MCF 10A (cell line): ENCODE results near the gene RBCK1. TPM values are rescaled to one million over a fixed set of nuclear protein-coding genes. Genes with fewer than 3 reads are reported as not detected.

Source experiments
- BruUV-seq: library from RNA; stranded (reverse); fragments of 400-500 nt; replicated peaks from 2 replicates; lab custom pipeline; 2021; lab: Mats Ljungman, UMichigan
- CTCF ChIA-PET: fragments of 300-600 bp; sonication (Branson Sonifier 250); formaldehyde crosslinking; extraction: SDS; loops from one replicate; lab custom pipeline; 2021; ENCODE audit warnings: antibody characterized with exemption, inconsistent platforms; lab: Yijun Ruan, JAX
- POLR2A ChIA-PET: fragments of 300-600, 350-650 bp; sonication (Branson Sonifier 250); formaldehyde crosslinking; extraction: SDS; loops from one replicate; lab custom pipeline; 2020; ENCODE audit warnings: antibody characterized with exemption, inconsistent platforms; lab: Yijun Ruan, JAX
- DNase-seq: peaks from one replicate; pipeline ENCODE4 v3.0.0-alpha.2; 2018; ENCODE audit not compliant: unreplicated experiment
- H3K27ac Mint-ChIP-seq: one replicate; pipeline ENCODE4 v1.8.0; 2022; ENCODE audit warnings: mild to moderate bottlenecking, low read depth, mixed read lengths; ENCODE audit not compliant: unreplicated experiment
- H3K27me3 Mint-ChIP-seq: one replicate; pipeline ENCODE4 v1.8.0; 2022; ENCODE audit warnings: mixed read lengths; ENCODE audit not compliant: insufficient read depth, unreplicated experiment
- H3K36me3 Mint-ChIP-seq: one replicate; pipeline ENCODE4 v1.8.0; 2022; ENCODE audit warnings: mild to moderate bottlenecking, moderate library complexity, mixed read lengths; ENCODE audit not compliant: insufficient read depth, unreplicated experiment
- H3K4me1 Mint-ChIP-seq: one replicate; pipeline ENCODE4 v1.8.0; 2022; ENCODE audit warnings: mixed read lengths; ENCODE audit not compliant: insufficient read depth, unreplicated experiment
- H3K4me3 Mint-ChIP-seq: one replicate; pipeline ENCODE4 v1.8.0; 2022; ENCODE audit warnings: mild to moderate bottlenecking, moderate library complexity, mixed read lengths; ENCODE audit not compliant: unreplicated experiment
- H3K9me3 Mint-ChIP-seq: one replicate; pipeline ENCODE4 v1.8.0; 2022; ENCODE audit warnings: mixed read lengths; ENCODE audit not compliant: unreplicated experiment
- intact Hi-C: fragments of 100-400 bp; cut with micrococcal nuclease; formaldehyde crosslinking; loops from 2 replicates; pipeline ENCODE4 v1.14.1; 2022
- total RNA-seq: library from RNA; stranded (reverse); gene quantifications from 2 replicates; pipeline ENCODE4 v1.2.3, GENCODE V29; 2022
- TF ChIP-seq, protein P1 (sequence below): fragments of 200-600 bp; IDR thresholded peaks from one replicate; pipeline ENCODE4 v1.8.0; 2022; ENCODE audit warnings: antibody characterized with exemption, mild to moderate bottlenecking; ENCODE audit not compliant: unreplicated experiment

The RBCK1 gene
- total RNA-seq, 1 experiment from 2014 or later, result 353 TPM

- Mint-ChIP-seq H3K4me3 (no peak overlapping the region), H3K4me1 (peaks cover 80% of the 10 kb centered on the region)
- POLR2A ChIA-PET, result interaction anchor here (0.6 to 17.3 kb wide), 2 partner anchors 14 to 345 kb away, joined by 3 to 671 read pairs; partner anchors contain the start of gene TRIB3
Observed at GRCh38 chr20:368915-369314, 39.2 kb upstream of the RBCK1 start.

DNA sequence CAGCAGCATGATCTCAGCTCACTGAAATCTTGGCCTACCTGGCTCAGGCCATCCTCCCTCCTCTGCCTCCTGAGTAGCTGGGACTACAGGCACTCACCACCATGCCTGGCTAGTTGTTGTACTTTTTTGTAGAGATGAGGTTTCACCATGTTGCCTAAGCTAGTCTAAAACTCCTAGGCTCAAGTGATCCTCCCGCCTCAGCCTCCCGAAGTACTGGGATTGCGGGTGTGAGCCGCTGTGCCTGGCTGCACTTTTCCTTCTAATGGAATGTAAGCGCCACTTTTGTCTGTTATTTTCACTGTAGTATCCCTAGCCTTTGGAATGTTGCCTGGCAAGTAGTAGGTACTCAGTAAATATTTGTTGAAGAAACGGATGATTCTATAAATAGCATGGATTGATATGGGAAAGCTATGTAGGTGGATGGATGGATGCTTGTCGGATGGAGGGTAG is 37.9 kb upstream of the RBCK1 start:
- no peak overlapping the region for H3K4me3 Mint-ChIP-seq
- no peaks in the 10 kb centered on the region for H3K27me3 Mint-ChIP-seq
- TF ChIP-seq, protein P1, sequence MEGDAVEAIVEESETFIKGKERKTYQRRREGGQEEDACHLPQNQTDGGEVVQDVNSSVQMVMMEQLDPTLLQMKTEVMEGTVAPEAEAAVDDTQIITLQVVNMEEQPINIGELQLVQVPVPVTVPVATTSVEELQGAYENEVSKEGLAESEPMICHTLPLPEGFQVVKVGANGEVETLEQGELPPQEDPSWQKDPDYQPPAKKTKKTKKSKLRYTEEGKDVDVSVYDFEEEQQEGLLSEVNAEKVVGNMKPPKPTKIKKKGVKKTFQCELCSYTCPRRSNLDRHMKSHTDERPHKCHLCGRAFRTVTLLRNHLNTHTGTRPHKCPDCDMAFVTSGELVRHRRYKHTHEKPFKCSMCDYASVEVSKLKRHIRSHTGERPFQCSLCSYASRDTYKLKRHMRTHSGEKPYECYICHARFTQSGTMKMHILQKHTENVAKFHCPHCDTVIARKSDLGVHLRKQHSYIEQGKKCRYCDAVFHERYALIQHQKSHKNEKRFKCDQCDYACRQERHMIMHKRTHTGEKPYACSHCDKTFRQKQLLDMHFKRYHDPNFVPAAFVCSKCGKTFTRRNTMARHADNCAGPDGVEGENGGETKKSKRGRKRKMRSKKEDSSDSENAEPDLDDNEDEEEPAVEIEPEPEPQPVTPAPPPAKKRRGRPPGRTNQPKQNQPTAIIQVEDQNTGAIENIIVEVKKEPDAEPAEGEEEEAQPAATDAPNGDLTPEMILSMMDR, result no peak
- peaks cover 69% of the 10 kb centered on the region for H3K4me1 Mint-ChIP-seq
- no peaks in the 10 kb centered on the region for H3K9me3 Mint-ChIP-seq
- peak overlapping the region; percentile 52 for H3K27ac Mint-ChIP-seq
- POLR2A ChIA-PET, result interaction anchor here (1.0 to 17.3 kb wide), 3 partner anchors 13 to 90 kb away, joined by 3 to 671 read pairs (median 9); partner anchors contain the start of gene TRIB3
- intact Hi-C loops, result no loop called here
- CTCF ChIA-PET, result interaction anchor here (0.6 to 5.0 kb wide), 6 partner anchors 8 to 278 kb away, joined by 3 to 37 read pairs (median 4); partner anchors contain the start of gene TRIB3
- H3K36me3 Mint-ChIP-seq, result no peaks in the 10 kb centered on the region
- DNase-seq, result no peak
- no TSS peak for BruUV-seq

More at GRCh38 chr20:368915-369314, 39.2 kb upstream of the RBCK1 start:
- CTCF ChIA-PET, result interaction anchor here (0.7 to 4.7 kb wide), 2 partner anchors 16 to 69 kb away, joined by 3 to 38 read pairs; no protein-coding TSS in a partner anchor
- TF ChIP-seq, protein P1, result no peak
- Mint-ChIP-seq H3K36me3 (no peaks in the 10 kb centered on the region), H3K27ac (no peak overlapping the region), H3K27me3 (no peaks in the 10 kb centered on the region), H3K9me3 (no peaks in the 10 kb centered on the region)
- intact Hi-C loops, result no loop called here
- no peak for DNase-seq
- no TSS peak for BruUV-seq

GRCh38 chr20:370977-371754 is 36.9 kb upstream of the RBCK1 start:
- peaks cover 61% of the 10 kb centered on the region for H3K4me1 Mint-ChIP-seq
- peak overlapping the region; percentile 95 for H3K27ac Mint-ChIP-seq
- TF ChIP-seq, protein P1, result no peak
- H3K4me3 Mint-ChIP-seq, result no peak overlapping the region
- BruUV-seq, result TSS peak; percentile 78
- POLR2A ChIA-PET, result interaction anchor here (0.6 to 24.6 kb wide), 11 partner anchors 5 to 89 kb away, joined by 3 to 671 read pairs (median 11); partner anchors contain the start of genes SOX12, TRIB3 and ZCCHC3
- no peak for DNase-seq
- no peaks in the 10 kb centered on the region for H3K27me3 Mint-ChIP-seq
- H3K9me3 Mint-ChIP-seq, result no peaks in the 10 kb centered on the region
- intact Hi-C loops, result no loop called here
- CTCF ChIA-PET, result interaction anchor here (0.6 to 5.0 kb wide), 9 partner anchors 9 to 279 kb away, joined by 3 to 37 read pairs (median 4); partner anchors contain the start of gene TRIB3
- no peaks in the 10 kb centered on the region for H3K36me3 Mint-ChIP-seq
